GM12872 (cell line): Measurements from ENCODE around the gene FAM3B.

ENCODE experiments used
- CTCF ChIP-seq: IDR thresholded peaks from 3 replicates; pipeline ENCODE4 v1.5.1; 2011; ENCODE audit warnings: low read depth, mild to moderate bottlenecking, low read length, moderate library complexity; ENCODE audit not compliant: insufficient read depth

The FAM3B gene

GRCh38 chr21:41360072-41360821, 43.6 kb downstream of the FAM3B start:
- TF ChIP-seq CTCF: no peak

GRCh38 chr21:41361053-41361785, 44.6 kb downstream of the FAM3B start:
- no peak for TF ChIP-seq CTCF

GRCh38 chr21:41361786-41362604, 45.4 kb downstream of the FAM3B start, which contains the start of gene MX2:
MX2 (plus strand) TSS chr21:41362027; CDS start chr21:41376907, 14,880 bp downstream.
- TF ChIP-seq CTCF: no peak

GRCh38 chr21:41362605-41363369, 46.2 kb downstream of the FAM3B start:
- TF ChIP-seq CTCF: no peak

GRCh38 chr21:41363370-41364270, 47.0 kb downstream of the FAM3B start:
- no peak for TF ChIP-seq CTCF

- no peak for TF ChIP-seq CTCF
Observed at GRCh38 chr21:41364308-41364707, 47.7 kb downstream of the FAM3B start.
